GM18909 (cell line): ENCODE data around the gene ASB2.
A peak's percentile ranks its signal among the peaks of the same experiment; 100 is the strongest.

Experiments
- ATAC-seq: cut with Tn5 transposase; IDR thresholded peaks from one replicate; pipeline ENCODE4 v1.9.1; 2021; ENCODE audit warnings: mild to moderate bottlenecking; ENCODE audit not compliant: unreplicated experiment, poor library complexity

Gene ASB2

DNA sequence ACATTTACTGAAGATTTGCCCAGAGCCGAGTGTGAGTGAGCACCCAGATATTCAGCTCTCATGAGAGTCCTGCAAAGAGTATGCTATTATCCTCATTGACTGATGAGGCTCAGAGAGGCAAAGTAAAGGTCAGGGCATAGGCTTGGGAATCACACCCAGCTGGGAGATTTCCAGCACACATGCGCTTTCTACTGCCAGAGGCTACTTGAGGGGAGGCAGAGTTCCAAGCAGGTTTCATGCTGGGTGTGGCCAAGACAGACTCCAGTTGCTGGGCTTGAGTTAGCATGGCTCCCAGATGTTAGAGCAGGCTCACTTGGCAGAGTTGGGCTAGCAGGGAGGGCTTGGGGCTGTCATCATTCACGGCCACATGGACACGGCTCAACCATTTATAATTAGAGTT lies 63.6 kb downstream of the ASB2 start:
- ATAC-seq = no peak

DNA sequence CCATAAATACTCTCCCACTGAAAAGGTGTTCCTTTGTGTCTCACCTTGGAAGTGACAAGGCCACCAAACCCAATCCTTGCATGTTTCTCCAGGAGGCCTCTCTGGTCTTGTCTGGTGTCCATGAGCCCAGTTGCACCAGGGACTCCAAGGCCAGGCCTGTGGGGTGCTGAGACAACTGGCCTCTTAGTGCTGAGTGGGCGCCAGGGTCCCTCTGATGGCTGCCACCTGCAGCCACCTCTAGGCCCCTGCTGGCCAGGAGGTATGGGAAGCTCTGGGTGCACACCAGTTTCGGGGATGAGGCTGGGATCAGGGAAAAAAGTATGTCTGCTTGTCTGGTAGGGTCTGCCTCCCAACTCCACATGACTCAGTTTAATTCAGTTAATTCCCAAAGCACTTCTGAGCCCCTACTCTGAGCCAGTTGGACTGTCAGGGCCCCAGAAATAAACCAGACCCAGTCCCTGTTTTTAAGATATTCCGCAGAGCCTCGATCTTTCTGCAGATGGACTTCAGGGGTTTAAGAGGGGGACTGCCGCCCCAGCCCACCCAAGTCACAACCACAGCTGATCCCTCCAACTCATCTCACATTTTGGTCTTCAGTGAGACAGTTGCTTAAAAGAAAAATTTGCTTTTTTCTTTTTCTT lies 64.3 kb downstream of the ASB2 start:
- no peak for ATAC-seq

DNA sequence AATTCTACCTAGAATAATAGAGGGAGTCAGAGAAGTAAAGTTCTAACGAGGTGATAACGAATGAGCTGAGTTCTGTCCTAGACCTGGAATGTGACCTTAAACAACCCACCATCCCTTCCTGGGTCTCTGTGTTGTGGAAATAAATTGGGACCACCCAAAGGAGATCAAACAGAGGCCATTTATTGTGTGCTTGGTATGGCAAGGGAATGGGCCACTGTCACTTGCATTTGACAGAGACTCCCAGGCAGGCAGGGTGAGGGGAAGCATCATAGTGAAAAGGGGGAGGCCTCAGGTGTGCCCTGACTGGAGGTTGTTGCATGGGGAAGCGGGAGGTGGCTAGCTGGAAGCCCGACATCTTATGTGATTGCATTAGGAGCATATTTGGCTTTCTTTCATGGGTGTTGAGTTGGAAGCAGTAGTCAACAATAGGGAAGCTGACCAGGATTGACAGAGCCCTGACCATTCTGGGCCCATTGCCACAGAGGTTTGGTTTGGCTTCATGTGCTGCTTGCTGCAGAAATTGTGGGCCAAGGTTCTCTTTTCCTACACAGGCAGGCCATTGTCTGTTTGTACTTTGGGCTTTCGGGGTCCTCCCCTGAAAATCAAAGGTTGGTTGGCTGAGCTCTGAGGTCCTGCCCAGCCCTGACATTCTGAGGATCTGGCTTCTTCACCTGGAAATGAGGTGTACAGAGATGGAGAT lies 66.8 kb downstream of the ASB2 start:
- ATAC-seq = no peak

DNA sequence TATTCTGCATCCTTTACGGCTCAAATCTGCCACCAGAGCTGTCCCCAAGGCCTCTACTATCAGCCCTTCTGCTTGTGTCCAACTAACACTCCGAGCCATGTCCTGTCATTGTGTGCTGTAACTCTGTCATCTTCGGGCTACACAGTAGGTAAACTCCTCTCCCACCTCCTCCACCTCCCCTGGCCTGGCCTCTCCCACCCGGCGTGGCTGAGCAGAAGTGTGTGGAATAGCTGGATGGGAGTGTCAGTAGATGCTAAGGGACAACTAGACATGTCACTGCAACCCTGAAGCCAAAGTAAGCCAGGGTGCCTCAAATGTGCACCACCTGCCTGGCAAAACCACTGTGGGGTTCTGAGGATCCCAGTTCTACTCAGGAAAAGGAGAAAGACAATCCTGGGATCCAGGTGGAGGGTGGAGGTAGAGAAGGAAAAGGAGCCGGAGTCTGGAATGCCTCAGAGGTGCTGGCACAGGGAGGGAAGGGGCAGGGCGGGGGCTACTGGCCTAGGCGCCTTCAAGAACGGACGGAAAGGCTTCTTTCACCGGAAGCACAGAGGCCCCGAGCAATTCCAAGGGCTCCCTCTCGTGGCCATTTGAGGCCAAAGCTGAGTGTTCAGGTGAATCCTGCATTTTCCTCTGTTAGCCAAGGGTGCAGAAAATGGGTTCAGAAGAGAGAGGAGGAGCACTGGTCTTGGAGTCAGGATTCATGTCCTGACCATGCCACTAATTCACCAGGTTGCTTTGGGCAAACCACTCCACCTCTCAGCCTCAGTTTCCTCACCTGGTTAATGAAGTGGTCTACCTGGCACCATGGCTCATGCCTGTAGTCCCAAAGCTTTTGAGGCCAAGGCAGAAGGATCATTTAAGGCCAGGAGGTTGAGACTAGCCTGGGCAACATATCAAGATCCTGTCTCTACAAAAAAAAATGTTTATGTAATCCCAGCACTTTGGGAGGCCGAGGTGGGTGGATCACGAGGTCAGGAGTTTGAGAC lies 69.7 kb downstream of the ASB2 start:
- peak; percentile 56 for ATAC-seq

DNA sequence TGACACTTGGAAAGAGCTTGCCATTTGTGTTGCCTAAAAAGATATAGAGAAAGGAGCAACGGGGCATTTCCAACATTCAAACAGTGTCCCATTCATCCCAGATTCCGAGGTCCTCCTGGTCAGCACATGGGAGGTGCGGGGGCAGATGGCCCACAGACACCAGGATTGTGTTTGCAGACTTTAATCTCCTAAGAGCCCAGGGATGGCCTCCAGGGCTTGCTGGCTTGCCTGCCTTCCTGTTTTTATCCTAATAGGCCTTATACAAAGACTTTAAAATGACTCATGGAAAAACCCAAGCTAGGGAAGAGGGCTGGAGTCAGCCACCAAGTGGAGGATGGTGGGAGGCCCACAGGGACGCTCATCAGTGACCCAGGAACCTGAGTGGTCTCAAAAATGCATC lies 70.7 kb downstream of the ASB2 start:
- ATAC-seq = no peak

DNA sequence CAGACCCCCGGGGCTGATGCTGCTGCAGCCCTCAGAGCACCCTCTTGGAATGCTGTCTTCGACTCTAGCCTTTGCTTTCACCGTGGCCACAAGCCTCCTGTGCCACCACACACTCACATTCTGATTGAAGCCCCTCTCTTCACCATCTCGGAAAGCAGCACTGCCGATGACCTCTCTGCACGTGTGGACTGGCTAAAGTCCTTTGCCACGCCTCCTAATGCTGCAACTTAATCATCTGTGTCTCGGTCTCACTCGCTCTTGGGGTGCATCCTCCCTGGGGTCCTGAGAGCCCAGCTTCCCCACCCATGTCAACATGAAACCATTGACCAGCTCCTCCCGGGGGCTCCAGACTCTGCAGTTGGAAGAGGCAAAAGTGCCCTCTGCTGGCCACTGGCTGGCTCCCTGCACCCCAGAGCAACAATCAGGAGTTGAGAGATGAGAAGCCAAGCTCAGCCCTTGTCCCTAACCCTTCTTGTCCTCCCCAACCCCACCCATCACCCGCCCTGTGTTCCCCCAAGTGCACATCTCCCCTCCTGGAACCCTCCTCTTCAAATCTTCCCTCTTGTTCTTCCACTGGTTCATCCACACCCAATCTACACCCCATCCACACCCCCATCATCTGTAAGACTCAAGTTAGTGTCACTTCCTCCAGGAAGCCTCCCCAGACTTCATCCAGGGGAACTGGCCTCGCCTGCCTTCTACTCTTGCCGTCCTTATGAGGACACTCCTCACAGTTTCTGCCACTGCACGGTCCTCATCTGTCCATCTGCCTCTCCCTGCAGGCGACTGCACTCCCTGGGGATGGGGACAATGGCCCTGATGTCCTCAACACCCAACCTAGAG lies 72.8 kb downstream of the ASB2 start:
- no peak for ATAC-seq

DNA sequence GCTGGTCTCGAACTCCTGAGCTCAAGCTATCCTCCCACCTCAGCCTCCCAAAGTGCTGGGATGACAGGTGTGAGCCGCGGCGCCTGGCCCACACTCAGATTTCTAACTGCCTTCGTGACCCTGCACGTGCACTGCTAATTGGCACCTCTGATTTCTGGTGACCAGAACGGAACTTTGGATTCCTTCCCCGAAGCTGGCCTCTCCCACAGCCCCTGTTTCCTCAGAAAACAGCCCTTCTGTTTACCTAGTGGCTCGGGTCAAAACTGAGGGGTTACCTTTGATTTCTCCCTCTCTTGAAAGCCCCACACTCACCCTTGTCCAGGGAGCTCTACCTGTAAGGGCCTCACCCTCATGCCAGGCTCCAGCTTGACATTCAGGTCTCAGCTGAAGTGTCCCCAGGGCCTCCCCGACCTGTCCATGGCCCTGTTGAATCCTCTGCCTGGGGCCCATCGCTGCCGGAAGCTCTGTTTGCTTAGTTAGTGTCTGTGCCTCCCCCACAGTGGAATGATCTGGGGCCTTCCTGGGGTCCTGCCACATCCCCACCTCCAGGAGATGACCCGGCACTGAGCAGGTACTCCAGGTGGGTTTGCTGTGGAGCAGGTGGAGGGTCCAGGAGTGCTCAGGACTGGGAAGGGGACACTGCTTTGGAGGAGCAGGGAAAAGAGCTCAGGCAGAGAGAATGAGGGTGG lies 73.6 kb downstream of the ASB2 start:
- no peak for ATAC-seq

DNA sequence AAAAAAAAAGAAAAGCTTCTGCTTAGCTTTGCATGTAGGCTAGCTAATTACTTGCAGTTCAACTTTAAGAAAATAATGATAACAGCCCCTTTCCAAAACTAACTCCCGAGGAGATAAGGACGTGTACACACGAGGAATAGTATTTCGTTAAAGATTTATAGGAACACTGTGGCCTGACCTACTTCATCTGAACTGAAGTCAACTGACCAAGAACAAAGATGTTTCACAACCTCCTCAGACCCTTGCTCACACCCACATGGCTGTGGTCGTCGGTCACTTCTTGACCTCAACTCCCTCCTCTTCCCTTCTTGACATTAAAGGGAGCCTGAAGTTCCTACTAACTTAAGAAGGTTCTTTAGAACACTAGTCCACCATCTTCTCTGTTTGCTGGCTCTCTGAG lies 74.6 kb downstream of the ASB2 start:
- no peak for ATAC-seq

DNA sequence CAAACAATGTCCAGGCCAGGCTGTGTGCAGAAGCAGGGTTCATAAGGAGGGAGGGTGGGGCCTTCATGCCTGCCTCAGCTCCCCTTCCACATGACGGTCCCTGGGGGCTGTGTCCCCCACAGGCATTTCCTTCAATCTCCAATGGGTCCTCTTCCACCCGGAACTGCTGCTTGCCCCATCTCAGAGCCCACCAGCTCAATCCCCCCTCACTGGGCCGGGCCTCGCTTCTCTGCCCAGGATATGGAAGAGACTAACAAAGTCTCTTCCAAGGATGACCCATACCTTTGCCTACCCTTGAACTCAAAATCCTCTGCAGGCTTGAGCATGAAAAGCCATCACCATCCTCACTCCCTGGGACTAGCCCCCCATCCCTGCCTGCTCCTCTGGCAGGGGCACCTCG lies 77.6 kb downstream of the ASB2 start:
- ATAC-seq = no peak

DNA sequence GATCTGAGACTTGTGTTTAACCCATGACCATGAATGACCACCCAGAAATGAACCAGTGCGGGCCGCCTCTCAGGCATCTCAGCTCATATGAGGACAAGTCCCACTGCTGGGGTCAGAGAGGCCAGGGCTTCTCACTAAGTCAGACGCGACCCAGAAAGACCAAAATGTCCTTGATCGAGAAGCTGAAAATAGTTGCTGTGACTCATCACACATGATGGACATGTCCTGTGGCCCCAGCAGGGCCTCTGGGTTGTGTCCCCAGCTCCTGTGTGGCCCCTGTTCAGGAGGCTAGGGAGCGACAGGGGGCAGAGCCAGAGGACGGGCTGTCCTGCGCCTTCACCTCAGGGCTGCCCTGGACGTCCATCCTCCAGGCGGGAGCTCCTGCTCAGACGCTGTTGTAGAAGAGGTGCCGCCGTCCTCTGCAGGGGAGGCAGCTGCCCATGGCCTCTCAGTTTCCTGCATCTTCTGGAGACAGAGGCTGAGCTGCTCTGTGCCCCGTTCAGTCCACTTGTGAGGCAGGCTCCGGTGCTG lies 78.2 kb downstream of the ASB2 start:
- no peak for ATAC-seq

DNA sequence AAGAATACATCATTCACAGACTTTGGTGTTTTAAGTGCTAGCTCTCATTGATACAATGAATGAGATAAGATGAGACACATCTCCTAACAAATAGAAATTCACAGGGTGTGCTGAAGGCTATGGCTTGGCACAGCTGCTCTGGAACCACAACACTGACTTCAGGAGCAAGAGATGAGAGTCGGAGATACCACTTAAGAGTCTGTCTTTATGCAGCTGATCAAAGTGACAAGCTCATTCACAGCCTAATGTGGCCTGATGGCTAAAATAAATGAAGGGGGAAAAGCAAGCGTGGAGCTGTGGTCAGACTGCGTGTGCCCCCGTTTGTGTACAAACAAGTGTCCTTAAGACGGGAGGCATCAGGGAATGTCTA lies 78.9 kb downstream of the ASB2 start:
- ATAC-seq = no peak

DNA sequence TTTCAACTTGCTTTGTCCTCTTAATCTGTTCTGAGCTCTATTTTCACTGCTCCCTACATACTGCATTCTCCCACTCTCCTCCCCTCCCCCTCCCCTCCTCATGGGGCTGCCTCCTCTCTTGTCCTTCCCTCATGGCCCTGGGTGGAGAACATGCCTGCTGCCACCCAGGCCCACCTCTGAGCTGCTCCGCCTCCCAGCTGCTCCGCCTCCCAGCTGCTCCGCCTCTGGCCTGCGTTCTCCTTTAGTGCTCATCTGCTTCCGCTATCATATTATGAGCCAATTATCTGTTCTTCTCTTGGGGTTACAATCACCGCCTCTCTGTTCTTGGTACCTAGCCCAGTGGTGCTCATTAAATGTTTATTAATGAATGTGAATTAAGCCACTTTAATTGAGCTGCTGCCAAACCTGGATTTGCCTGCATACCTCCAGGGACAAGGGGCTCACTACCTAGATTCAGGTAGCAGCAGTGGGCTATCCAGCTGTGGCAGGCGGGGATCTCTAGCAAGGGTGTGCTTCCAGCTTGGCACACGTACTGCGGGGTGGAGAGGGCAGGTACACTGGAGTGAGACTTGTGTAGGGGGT lies 81.3 kb downstream of the ASB2 start:
- ATAC-seq = no peak

DNA sequence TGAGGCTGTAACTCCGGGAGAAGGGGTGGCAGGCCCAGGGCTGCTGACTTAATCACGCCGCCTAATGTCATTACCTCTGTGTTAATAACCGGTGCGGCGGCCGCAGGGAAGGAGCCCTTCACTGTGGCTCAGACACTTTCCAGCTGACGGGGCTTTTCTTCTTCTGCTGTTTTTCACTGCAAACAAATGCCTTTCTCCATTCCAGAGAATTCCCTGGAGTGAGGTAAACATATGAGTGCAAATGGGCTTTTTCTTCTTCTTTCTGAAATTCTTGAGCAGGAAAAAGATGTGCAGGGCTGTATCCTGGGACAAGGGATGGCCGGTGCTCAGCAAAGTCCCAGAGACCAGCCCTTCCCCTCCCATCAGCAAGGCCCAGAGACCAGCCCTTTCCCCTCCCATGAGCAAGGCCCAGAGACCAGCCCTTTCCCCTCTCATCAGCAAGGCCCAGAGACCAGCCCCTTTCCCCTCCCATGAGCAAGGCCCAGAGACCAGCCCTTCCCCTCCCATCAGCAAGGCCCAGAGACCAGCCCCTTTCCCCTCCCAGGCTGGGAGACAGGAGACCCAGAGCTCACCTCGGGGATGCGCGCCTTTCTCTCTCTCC lies 82.6 kb downstream of the ASB2 start:
- no peak for ATAC-seq

DNA sequence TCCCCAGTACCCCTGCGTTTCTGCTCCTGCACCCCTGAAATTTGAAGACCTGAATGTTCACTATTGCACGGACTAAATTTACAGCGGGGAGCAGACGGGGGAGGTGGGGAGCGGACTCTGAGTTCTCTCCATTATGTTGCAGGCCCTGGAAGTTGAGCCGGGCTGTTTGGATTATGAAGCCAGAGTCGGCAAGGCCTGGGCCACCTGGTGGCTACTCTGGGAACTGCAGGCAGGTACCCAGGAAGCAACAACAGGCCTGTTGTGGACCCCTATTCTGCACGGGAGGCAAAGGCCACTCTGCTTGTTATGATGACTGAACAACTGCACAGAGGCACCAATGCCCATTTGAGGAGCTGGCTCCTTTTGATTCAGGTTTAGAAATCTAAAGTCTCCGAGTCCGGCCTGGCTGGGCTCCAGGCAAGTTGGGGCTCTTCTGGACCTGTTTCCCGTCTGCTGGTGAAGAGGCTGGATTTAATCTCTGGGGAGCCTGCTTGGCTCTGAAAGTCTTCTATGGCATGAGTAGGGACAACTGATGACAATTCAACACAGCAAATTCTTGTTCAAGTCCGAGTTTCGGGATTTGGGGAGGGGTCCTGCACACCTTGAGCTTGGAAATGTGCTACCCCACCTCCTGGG lies 83.3 kb downstream of the ASB2 start:
- ATAC-seq = peak; percentile 46

DNA sequence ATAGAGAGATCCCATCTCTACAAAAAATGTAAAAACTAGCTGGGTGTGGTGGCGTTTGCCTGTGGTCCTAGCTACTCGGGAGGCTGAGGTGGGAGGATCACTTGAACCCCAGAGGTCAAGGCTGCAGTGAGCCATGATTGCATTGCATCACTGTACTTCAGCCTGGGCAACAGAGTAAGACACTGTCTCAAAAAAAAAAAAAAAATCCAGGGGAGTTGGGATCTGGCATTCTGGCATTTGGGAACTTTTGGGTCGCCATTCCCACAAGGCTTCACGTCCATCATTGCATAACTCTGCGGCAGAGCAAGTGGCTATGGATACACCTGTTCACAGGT lies 83.9 kb downstream of the ASB2 start:
- ATAC-seq = no peak

DNA sequence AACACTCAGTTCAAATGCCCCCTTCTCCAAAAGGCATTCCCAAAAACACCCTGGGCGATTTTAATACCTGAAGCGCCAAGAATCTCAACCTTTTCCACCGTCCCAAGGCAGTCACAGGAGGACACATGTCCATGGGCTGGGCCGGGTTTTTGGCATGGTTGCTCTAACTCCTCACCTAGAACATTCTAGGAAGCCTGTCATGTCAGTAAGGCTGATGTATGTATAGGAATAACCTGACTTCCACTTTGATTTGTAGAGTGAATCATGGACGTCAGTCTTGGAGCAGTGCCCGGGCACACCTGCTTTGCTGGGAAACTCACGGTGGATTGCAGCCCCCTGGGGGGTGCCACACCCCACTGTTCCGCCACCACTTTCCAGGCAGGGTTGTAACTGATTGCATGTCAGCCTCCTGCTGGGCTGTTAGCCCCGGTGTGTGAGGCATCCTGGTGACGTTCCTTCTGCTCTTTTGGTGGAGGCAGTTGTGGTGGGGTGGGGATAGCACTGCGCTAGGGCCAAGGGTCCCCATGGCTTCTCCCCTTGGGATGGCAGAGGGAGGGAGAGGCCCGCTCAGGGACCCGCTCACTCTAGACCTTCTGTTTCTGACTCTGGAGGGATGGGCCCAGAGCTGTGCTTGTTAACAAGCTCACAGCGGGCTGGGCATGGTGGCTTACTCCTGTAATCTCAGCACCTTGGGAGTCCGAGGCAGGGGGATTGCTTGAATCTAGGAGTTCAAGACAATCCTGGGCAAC lies 84.4 kb downstream of the ASB2 start:
- no peak for ATAC-seq

DNA sequence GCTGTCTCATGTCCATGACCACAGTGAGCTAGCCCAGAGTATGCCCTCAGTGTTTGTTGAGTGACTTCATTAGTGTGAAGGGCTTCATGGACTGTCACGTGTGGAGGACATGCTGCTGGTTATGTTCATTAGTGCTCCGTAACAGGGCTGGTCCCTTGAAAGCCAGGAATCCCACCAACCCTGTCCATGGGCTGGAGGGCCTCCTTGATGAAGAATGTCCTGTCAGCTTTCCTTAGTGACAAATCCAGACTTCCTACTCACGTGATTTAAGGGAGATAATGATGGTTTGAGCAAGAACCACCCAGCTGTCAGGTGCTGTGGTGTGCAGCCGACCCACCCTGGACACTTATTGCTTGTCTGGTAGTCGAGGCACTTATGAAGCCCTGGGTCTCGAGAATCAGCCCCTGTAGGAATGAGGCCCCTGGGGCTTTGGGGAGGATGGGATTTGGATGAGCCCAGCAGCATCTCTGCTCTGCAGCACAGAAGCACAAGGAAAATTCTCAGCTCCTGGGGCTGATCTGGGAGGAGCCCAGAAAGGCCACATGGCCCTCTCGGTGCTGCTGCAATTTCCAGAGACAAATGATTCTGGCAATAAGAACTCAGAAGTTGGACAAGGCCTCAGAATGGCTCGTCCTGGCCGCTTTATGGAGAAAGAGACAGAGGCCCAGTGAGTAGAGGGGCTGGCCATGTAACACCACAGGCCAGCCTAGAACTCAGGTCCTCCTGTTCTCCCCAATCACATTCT lies 86.5 kb downstream of the ASB2 start:
- no peak for ATAC-seq
